Neural progenitor cell (in vitro differentiated cells): ENCODE results near the gene BCAS3. TPM values are rescaled to one million over a fixed set of nuclear protein-coding genes. Genes with fewer than 3 reads are reported as not detected.
"Not testable (repeated sequence)": the region's sequence is repeated elsewhere in the genome, so short reads cannot be mapped to it uniquely, and the experiment has no call there.

ENCODE experiments used
- DNase-seq: peaks from one replicate; pipeline ENCODE4 v3.0.0-alpha.2; 2016; ENCODE audit warnings: low spot score
- H2AFZ ChIP-seq: fragments of 200-600 bp; sonication (generic); replicated peaks from 2 replicates; pipeline ENCODE4 v1.6.1; 2016; ENCODE audit warnings: antibody characterized with exemption
- H3F3A ChIP-seq: fragments of 200-600 bp; sonication (generic); 2 replicates; pipeline ENCODE4 v1.6.1; 2016; ENCODE audit warnings: antibody characterized with exemption, low read depth
- H3K27ac ChIP-seq: fragments of 200-600 bp; sonication (generic); 2 replicates; pipeline ENCODE4 v1.5.1; 2016; ENCODE audit warnings: mild to moderate bottlenecking
- H3K27me3 ChIP-seq: fragments of 200-600 bp; sonication (generic); 2 replicates; pipeline ENCODE4 v1.6.1; 2016; ENCODE audit warnings: mild to moderate bottlenecking, moderate library complexity
- H3K36me3 ChIP-seq: fragments of 200-600 bp; sonication (generic); 2 replicates; pipeline ENCODE4 v1.5.1; 2016
- H3K4me1 ChIP-seq: fragments of 200-600 bp; sonication (generic); 2 replicates; pipeline ENCODE4 v1.6.1; 2016; ENCODE audit warnings: mixed run types
- H3K4me2 ChIP-seq: fragments of 200-600 bp; sonication (generic); 2 replicates; pipeline ENCODE4 v1.6.1; 2016
- H3K4me3 ChIP-seq: fragments of 200-600 bp; sonication (generic); 2 replicates; pipeline ENCODE4 v1.5.1; 2016
- H3K79me2 ChIP-seq: fragments of 200-600 bp; sonication (generic); 2 replicates; pipeline ENCODE4 v1.6.1; 2016; ENCODE audit warnings: low read depth
- H3K9ac ChIP-seq: fragments of 200-600 bp; sonication (generic); 2 replicates; pipeline ENCODE4 v1.6.1; 2016
- H3K9me3 ChIP-seq: fragments of 200-600 bp; sonication (generic); 2 replicates; pipeline ENCODE4 v1.5.1; 2016; ENCODE audit warnings: low read depth
- H4K20me1 ChIP-seq: fragments of 200-600 bp; sonication (generic); 2 replicates; pipeline ENCODE4 v1.6.1; 2016; ENCODE audit warnings: low read depth
- H3K27ac Mint-ChIP-seq: 3 replicates; pipeline ENCODE4 v1.8.0; 2021; ENCODE audit warnings: mixed read lengths
- H3K27me3 Mint-ChIP-seq: 2 replicates; pipeline ENCODE4 v1.8.0; 2022; ENCODE audit warnings: low read depth, mild to moderate bottlenecking, inconsistent platforms, moderate library complexity, mixed read lengths; ENCODE audit not compliant: insufficient read depth
- H3K36me3 Mint-ChIP-seq: 3 replicates; pipeline ENCODE4 v1.8.0; 2021; ENCODE audit warnings: mixed read lengths
- H3K4me1 Mint-ChIP-seq: 3 replicates; pipeline ENCODE4 v1.8.0; 2021; ENCODE audit warnings: mixed read lengths
- H3K4me3 Mint-ChIP-seq: 3 replicates; pipeline ENCODE4 v1.8.0; 2021; ENCODE audit warnings: mild to moderate bottlenecking, moderate library complexity, mixed read lengths
- H3K9me3 Mint-ChIP-seq: 3 replicates; pipeline ENCODE4 v1.8.0; 2020; ENCODE audit warnings: mixed read lengths
- EZH2 ChIP-seq: fragments of 200-600 bp; sonication (generic); IDR thresholded peaks from 2 replicates; pipeline ENCODE4 v1.6.1; 2017; ENCODE audit warnings: antibody characterized with exemption, mild to moderate bottlenecking, moderate library complexity
- EZH2phosphoT487 ChIP-seq: fragments of 200-600 bp; sonication (generic); IDR thresholded peaks from 2 replicates; pipeline ENCODE4 v1.6.1; 2017; ENCODE audit warnings: antibody characterized with exemption
- total RNA-seq: library from RNA; depleted of rRNA; stranded (reverse); fragments of >200 nt; gene quantifications from 2 replicates; pipeline ENCODE4 v1.2.3, GENCODE V29; 2015; ENCODE audit warnings: low replicate concordance
- TF ChIP-seq, protein P1 (sequence below): fragments of 200-600 bp; sonication (generic); IDR thresholded peaks from 2 replicates; pipeline ENCODE4 v1.5.1; 2017; ENCODE audit warnings: antibody characterized with exemption, mild to moderate bottlenecking

Gene BCAS3
- total RNA-seq, 1 donor from 2014 or later, result 60.9 TPM

- Histone ChIP-seq H4K20me1 (peaks cover under 1% of the 10 kb centered on the region), H3K4me3 (no peak overlapping the region), H3K27me3 (no peaks in the 10 kb centered on the region), H3F3A (peaks cover under 1% of the 10 kb centered on the region), H3K4me2 (peak overlapping the region; percentile 27), H3K9ac (no peak overlapping the region), H3K36me3 (no peaks in the 10 kb centered on the region), H3K79me2 (no peaks in the 10 kb centered on the region), H3K9me3 (no peaks in the 10 kb centered on the region), H3K4me1 (peaks cover 29% of the 10 kb centered on the region), H3K27ac (no peak overlapping the region), H2AFZ (no peak overlapping the region)
- Mint-ChIP-seq H3K4me3 (no peak overlapping the region), H3K4me1 (peaks cover 27% of the 10 kb centered on the region), H3K9me3 (no peaks in the 10 kb centered on the region), H3K27me3 (peaks cover 2% of the 10 kb centered on the region), H3K36me3 (no peaks in the 10 kb centered on the region), H3K27ac (peak overlapping the region; percentile 29)
- no peak for DNase-seq
- TF ChIP-seq EZH2phosphoT487 (no peak), EZH2 (no peak)
- TF ChIP-seq, protein P1, sequence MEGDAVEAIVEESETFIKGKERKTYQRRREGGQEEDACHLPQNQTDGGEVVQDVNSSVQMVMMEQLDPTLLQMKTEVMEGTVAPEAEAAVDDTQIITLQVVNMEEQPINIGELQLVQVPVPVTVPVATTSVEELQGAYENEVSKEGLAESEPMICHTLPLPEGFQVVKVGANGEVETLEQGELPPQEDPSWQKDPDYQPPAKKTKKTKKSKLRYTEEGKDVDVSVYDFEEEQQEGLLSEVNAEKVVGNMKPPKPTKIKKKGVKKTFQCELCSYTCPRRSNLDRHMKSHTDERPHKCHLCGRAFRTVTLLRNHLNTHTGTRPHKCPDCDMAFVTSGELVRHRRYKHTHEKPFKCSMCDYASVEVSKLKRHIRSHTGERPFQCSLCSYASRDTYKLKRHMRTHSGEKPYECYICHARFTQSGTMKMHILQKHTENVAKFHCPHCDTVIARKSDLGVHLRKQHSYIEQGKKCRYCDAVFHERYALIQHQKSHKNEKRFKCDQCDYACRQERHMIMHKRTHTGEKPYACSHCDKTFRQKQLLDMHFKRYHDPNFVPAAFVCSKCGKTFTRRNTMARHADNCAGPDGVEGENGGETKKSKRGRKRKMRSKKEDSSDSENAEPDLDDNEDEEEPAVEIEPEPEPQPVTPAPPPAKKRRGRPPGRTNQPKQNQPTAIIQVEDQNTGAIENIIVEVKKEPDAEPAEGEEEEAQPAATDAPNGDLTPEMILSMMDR, result no peak
Measured at GRCh38 chr17:61353615-61354014, 676.0 kb downstream of the BCAS3 start.

GRCh38 chr17:61354895-61355874 is 677.5 kb downstream of the BCAS3 start:
- no peak overlapping the region for H3K4me3 ChIP-seq
- H3K9me3 ChIP-seq, result no peaks in the 10 kb centered on the region
- no peak overlapping the region for H3K9ac ChIP-seq
- H3K36me3 ChIP-seq, result no peaks in the 10 kb centered on the region
- no peak for TF ChIP-seq EZH2
- TF ChIP-seq, protein P1, result no peak
- TF ChIP-seq EZH2phosphoT487, result no peak
- no peak overlapping the region for H3K27ac ChIP-seq
- H3K4me2 ChIP-seq, result no peak overlapping the region
- Mint-ChIP-seq H3K36me3 (no peaks in the 10 kb centered on the region), H3K27me3 (peaks cover under 1% of the 10 kb centered on the region), H3K9me3 (no peaks in the 10 kb centered on the region), H3K4me3 (no peak overlapping the region), H3K27ac (no peak overlapping the region), H3K4me1 (peaks cover 32% of the 10 kb centered on the region)
- peaks cover 41% of the 10 kb centered on the region for H3K4me1 ChIP-seq
- no peak overlapping the region for H2AFZ ChIP-seq
- no peaks in the 10 kb centered on the region for H3K27me3 ChIP-seq
- H3K79me2 ChIP-seq, result no peaks in the 10 kb centered on the region
- peak; percentile 43 for DNase-seq
- H4K20me1 ChIP-seq, result peaks cover 12% of the 10 kb centered on the region
- H3F3A ChIP-seq, result peaks cover 12% of the 10 kb centered on the region

- not testable (repeated sequence) for H3K4me2 ChIP-seq, H3K27ac ChIP-seq, H3K27me3 Mint-ChIP-seq, H3K4me3 Mint-ChIP-seq, H3K27me3 ChIP-seq, H3K36me3 Mint-ChIP-seq, H3K9ac ChIP-seq, H3K4me3 ChIP-seq, H3K36me3 ChIP-seq, H3K9me3 Mint-ChIP-seq, H3K79me2 ChIP-seq, DNase-seq, H3K9me3 ChIP-seq, H3K27ac Mint-ChIP-seq, H2AFZ ChIP-seq
- peaks cover 29% of the 10 kb centered on the region for H3K4me1 Mint-ChIP-seq
- Histone ChIP-seq H3K4me1 (peaks cover 38% of the 10 kb centered on the region), H4K20me1 (peaks cover 12% of the 10 kb centered on the region), H3F3A (peaks cover 12% of the 10 kb centered on the region)
Measured at GRCh38 chr17:61357061-61357460, 679.4 kb downstream of the BCAS3 start.

- not testable (repeated sequence) for H3K9me3 ChIP-seq, H3K9me3 Mint-ChIP-seq, H3K4me3 Mint-ChIP-seq, H3K27ac ChIP-seq, H3K27ac Mint-ChIP-seq, H3K27me3 ChIP-seq, H3K9ac ChIP-seq, H3K79me2 ChIP-seq, H3K27me3 Mint-ChIP-seq, H3K4me3 ChIP-seq, H3K36me3 Mint-ChIP-seq, DNase-seq, H2AFZ ChIP-seq, H3K36me3 ChIP-seq
- Histone ChIP-seq H3K4me1 (peaks cover 19% of the 10 kb centered on the region), H3F3A (peaks cover 12% of the 10 kb centered on the region), H4K20me1 (peaks cover 12% of the 10 kb centered on the region), H3K4me2 (peak overlapping the region; percentile 42)
- peaks cover 13% of the 10 kb centered on the region for H3K4me1 Mint-ChIP-seq
Measured at GRCh38 chr17:61359513-61359912, 681.9 kb downstream of the BCAS3 start.
